HCT116 (cell line): ENCODE results near the gene APBB2.

ENCODE experiments used
- ATF3 ChIP-seq: IDR thresholded peaks from 2 replicates; pipeline ENCODE4 v1.6.1; 2012
- CTCF ChIP-seq, 3 experiments: fragments of 200-600 bp in 1 of 3; sonication (generic) in 1 of 3; IDR thresholded peaks in 2 of 3; conservative IDR thresholded peaks in 1 of 3; 2 replicates each; pipeline ENCODE4 v1.5.1; 2012 to 2017; ENCODE audit warnings: low read depth in 2 of 3, low read length in 2 of 3, antibody characterized with exemption in 1 of 3, borderline replicate concordance in 1 of 3, control low read depth in 1 of 3, mild to moderate bottlenecking in 1 of 3, mixed read lengths in 1 of 3, mixed run types in 1 of 3, moderate library complexity in 1 of 3; ENCODE audit not compliant: insufficient read depth in 1 of 3

- TF ChIP-seq CTCF (IDR thresholded peaks at IDR 0.05 in 2 of 3, conservative IDR thresholded peaks at IDR 0.05 in 1 of 3; ENCODE audit: borderline replicate concordance in 1 of 3, insufficient read depth in 1 of 3, low read depth in 2 of 3, low read length in 2 of 3) (no peak), ATF3 (no peak)
Measured at GRCh38 chr4:40998675-40999358, 215.5 kb downstream of the APBB2 start.
